ENCODE measurements around the gene TFDP2.

GRCh38 chr3:141960731-141961130 lies 188.6 kb downstream of the TFDP2 start:
- no peak for TF ChIP-seq CTCF (IDR thresholded peaks at IDR 0.05; ENCODE audit: low read depth, low read length)
- no peak for TF ChIP-seq EZH2phosphoT487 (IDR thresholded peaks at IDR 0.05; ENCODE audit: low read depth)

Data from OCI-LY3 (cell line).